ENCODE results near the gene MED13L.
A peak's percentile ranks its signal among the peaks of the same experiment; 100 is the strongest.

The MED13L gene

GRCh38 chr12:116184763-116185162, 92.7 kb downstream of the MED13L start:
- no peak for DNase-seq (ENCODE audit: low read depth in 3 of 3)

GRCh38 chr12:116183741-116184141, 93.8 kb downstream of the MED13L start:
- no peak for DNase-seq (ENCODE audit: low read depth in 3 of 3)

GRCh38 chr12:116182359-116183063, 95.0 kb downstream of the MED13L start:
- no peak for DNase-seq (ENCODE audit: low read depth in 3 of 3)

GRCh38 chr12:116180448-116180847, 97.0 kb downstream of the MED13L start:
- no peak for DNase-seq (ENCODE audit: low read depth in 3 of 3)

- no peak for DNase-seq (ENCODE audit: low read depth in 3 of 3)
Observed at GRCh38 chr12:116179384-116179783, 98.1 kb downstream of the MED13L start.

GRCh38 chr12:116177017-116177416, 100.5 kb downstream of the MED13L start:
- DNase-seq (ENCODE audit: low read depth in 3 of 3), result no peak

GRCh38 chr12:116174904-116175303, 102.6 kb downstream of the MED13L start:
- no peak for DNase-seq (ENCODE audit: low read depth in 3 of 3)

- DNase-seq (ENCODE audit: low read depth in 3 of 3), result no peak
Observed at GRCh38 chr12:116174006-116174405, 103.5 kb downstream of the MED13L start.

GRCh38 chr12:116172224-116172849, 105.2 kb downstream of the MED13L start:
- peak in 1 of 3 experiments; percentile 8 for DNase-seq (ENCODE audit: low read depth in 3 of 3)

GRCh38 chr12:116171549-116171948, 105.9 kb downstream of the MED13L start:
- DNase-seq (ENCODE audit: low read depth in 3 of 3), result no peak

- DNase-seq (ENCODE audit: low read depth in 3 of 3), result no peak
Observed at GRCh38 chr12:116169071-116169470, 108.4 kb downstream of the MED13L start.

- no peak for DNase-seq (ENCODE audit: low read depth in 3 of 3)
Observed at GRCh38 chr12:116166306-116166705, 111.2 kb downstream of the MED13L start.

- no peak for DNase-seq (ENCODE audit: low read depth in 3 of 3)
Observed at GRCh38 chr12:116165036-116165425, 112.5 kb downstream of the MED13L start.

GRCh38 chr12:116164250-116165035, 113.0 kb downstream of the MED13L start:
- DNase-seq (ENCODE audit: low read depth in 3 of 3), result no peak

GRCh38 chr12:116162071-116162470, 115.4 kb downstream of the MED13L start:
- DNase-seq (ENCODE audit: low read depth in 3 of 3), result no peak

- DNase-seq (ENCODE audit: low read depth in 3 of 3), result no peak
Observed at GRCh38 chr12:116161588-116161987, 115.9 kb downstream of the MED13L start.

- no peak for DNase-seq (ENCODE audit: low read depth in 3 of 3)
Observed at GRCh38 chr12:116160883-116161458, 116.5 kb downstream of the MED13L start.

- no peak for DNase-seq (ENCODE audit: low read depth in 3 of 3)
Observed at GRCh38 chr12:116160231-116160630, 117.3 kb downstream of the MED13L start.

GRCh38 chr12:116159593-116160200, 117.8 kb downstream of the MED13L start:
- DNase-seq (ENCODE audit: low read depth in 3 of 3), result no peak

GRCh38 chr12:116159175-116159574, 118.3 kb downstream of the MED13L start:
- no peak for DNase-seq (ENCODE audit: low read depth in 3 of 3)

GRCh38 chr12:116157845-116158267, 119.6 kb downstream of the MED13L start:
- DNase-seq (ENCODE audit: low read depth in 3 of 3), result no peak

- no peak for DNase-seq (ENCODE audit: low read depth in 3 of 3)
Observed at GRCh38 chr12:116156614-116157013, 120.9 kb downstream of the MED13L start.

All from stimulated activated CD4-positive, alpha-beta T cell treated with anti-CD3 and anti-CD28 coated beads, TNF-alpha, amount 100 ng/mL, for 4 hours (primary cell).